HG03457 (cell line): Measurements from ENCODE around the gene THY1.
"Not testable (repeated sequence)": the region's sequence is repeated elsewhere in the genome, so short reads cannot be mapped to it uniquely, and the experiment has no call there.

Experiments used
- ATAC-seq: cut with Tn5 transposase; IDR thresholded peaks from one replicate; pipeline ENCODE4 v1.9.1; 2021; ENCODE audit warnings: moderate number of reproducible peaks; ENCODE audit not compliant: unreplicated experiment

Gene THY1

DNA sequence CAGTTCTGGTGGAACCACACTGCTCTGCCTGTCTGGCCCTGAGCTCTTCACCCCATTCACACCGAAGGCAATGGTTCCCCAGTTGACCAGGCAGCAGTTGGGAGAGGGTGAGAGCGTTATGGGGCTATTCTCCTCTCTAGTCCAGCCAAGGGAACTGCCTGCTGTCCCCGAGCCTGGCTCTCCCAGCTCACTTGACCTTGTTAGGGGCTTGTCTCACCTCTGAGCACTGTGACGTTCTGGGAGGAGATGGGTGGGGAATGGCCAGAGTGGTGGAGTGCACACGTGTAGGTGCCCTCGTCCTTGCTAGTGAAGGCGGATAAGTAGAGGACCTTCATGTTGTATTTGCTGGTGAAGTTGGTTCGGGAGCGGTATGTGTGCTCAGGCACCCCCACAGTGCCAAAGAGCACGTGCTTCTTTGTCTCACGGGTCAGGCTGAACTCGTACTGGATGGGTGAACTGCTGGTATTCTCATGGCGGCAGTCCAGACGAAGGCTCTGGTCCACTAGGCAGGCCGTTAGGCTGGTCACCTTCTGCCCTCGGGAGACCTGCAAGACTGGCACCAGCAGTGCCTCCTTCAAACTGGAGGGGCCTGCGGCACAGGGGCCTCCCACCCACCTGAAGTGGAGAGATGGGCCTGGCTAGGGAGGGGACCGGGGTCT, 3.0 kb downstream of the THY1 start:
- no peak for ATAC-seq

DNA sequence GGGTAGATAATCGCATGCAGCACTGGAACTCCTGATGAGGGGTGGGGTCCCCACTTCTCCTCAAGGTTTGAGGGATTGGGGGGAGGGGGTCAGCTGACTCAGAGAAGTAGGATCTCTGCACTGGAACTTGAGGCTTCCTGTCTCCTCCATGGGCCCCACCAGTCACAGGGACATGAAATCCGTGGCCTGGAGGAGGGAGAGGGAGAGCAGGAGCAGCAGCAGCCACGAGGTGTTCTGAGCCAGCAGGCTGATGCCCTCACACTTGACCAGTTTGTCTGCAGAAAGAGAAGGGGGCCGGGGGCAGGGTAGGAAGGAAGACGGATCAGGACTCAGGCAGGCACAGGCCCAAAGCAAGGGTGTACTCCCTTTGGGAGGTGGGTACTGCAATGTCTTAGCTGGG, 3.7 kb downstream of the THY1 start:
- no peak for ATAC-seq

DNA sequence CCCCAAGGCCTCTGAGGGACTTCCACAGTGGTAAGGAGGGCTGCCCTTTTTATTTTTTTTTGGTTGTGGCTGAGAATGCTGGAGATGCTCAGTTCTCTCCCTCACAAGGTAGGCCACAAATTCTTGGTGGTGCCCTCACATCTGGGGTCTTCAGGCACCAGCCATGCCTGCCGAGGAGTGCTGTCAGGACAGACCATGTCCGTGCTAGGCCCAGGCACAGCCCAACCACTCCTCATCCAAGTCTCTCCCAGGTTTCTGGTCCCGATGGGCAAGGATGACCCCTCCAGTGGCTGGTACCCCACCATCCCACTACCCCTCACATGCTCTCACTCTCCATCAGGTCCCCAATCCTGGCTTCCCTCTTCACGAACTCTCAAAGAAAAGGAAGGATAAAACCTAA, 4.2 kb downstream of the THY1 start:
- ATAC-seq, result no peak

DNA sequence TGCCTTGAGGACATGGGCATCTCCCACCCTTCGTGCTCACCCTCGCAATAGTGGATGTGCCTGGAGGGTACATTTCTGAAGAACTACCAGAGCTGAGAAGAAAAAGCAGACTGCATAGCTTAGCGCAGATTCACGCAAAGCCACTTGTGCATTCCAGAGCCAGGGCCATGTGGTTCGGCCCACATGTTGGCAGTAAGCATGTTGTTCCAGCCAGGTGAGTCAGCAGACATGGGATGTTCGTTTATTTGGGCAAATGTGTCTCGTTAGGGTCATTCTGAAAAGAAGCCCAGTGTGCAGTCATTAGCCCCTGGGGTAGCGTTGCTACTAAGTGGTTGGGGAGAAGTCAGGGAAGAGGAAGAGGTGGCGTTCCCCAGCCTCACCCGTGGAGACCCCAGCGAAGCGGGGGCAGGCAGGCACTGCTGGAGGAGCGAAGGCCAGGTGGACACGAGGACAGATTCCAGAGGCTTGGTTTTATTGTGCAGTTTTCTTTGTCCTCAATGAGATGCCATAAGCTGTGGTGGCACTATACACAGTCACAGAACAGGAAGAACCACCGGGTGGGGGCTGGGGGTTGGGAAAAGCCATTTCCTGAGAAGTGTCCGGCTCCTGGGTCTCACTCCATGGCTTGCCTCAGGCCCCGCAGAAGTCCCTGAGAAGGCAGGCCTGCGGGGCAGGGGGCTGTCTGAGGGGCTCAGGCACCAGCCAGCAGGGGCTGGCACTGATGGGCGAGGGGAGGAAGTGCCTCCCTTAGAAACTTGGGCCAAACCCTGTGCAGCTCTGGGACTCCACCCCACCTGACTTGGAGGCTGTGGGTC, 5.0 kb downstream of the THY1 start:
- no peak for ATAC-seq

DNA sequence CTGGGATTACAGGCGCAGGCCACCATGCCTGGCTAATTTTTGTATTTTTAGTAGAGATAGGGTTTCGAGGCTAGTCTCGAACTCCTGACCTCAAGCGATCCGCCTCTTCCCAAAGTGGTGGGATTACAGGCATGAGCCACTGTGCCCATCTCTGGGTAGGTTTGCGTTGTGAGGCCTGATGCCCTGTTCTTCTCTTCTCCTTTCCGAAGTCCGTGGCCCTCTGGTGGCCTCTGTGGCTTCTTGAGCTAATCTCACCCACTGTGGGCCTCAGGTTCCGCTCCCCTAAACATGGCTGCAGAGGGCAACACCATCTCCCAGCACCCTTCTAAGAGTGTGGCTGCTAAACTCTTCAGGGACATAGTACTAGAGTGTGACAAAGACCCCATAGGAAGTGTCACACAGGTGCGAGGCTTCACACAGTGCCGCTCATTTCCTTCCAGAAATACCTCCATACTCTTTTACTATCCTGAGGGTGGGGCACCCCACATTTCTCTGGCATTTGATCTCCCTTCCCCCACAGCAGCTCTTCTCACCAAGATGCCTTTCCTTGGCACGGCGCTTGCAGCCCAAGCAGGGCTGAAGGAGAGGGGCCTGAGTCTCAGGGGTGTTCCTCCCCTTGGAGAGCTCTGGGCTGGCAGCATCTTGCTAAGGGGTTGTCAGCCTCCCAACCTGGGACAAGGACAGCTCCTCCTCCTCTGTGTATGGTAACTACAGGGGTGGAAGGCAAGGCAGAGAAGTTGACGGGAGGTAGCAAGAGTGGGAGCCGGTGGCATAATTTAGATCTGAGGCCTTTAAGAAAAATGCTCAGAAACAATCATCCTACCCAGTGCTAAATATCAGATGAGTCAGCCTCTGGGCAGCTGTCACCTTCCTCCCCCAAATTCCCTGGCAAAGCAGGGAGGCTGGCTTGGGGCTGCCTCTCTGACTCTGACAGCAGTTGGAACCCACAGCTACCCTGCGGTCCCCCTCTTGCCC, 6.1 kb downstream of the THY1 start:
- no peak for ATAC-seq

DNA sequence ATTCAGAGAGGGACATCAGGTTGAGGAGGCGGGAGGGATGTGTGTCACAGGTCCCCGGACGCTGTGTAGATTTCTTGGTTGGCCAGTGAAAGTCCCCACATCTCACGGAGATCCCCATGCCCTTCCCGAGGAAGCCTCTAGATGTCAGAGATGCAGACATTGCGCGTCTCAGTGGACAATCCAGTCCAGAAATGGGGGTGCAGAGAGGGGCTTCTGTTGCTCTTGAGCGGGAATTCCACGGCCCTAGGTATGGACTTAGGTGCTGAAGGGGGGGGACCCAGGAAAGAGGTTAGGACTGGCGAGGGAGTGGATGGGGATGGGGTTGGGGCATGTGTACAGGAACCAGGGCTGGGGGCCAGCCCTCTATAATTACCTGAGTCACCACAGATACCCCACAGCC, 7.0 kb downstream of the THY1 start:
- ATAC-seq, result no peak

DNA sequence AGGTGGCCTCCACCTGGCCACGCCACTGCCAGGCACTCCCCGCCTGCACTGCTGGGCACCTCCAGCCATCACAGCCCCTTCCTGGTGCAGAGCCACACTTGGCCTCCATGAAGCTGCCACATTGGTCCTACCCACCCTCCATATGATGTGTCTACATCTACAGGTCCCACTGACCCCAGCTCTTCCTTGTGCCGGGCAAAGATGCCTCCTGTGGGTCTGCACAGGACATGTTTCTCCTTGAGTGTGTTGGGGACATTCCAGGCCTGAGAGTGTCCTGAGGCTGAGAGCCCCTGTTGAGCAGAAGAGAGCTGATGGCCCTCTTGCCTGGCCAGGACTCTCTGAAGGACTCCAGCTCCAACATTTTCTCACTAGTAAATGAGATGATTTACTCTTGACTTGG, 7.5 kb downstream of the THY1 start:
- no peak for ATAC-seq

DNA sequence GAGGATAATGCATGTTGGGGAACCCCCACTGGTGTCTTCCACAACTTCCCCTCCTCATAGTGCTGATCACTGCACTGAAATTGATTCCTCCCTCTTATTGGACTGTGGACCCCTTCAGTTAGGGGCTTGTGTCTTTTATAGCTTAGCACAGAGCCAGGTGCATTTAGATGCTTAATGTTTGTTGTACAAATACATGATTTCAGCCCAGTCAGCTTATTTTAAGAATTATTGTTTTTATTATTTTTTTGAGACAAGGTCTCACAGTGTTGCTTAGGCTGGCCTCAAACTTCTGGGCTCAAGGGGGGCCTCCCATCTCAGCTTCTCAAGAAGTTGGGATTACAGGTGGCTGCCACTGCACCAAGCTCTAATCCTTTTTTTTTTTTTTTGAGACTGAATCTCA, 8.2 kb downstream of the THY1 start:
- ATAC-seq, result no peak

DNA sequence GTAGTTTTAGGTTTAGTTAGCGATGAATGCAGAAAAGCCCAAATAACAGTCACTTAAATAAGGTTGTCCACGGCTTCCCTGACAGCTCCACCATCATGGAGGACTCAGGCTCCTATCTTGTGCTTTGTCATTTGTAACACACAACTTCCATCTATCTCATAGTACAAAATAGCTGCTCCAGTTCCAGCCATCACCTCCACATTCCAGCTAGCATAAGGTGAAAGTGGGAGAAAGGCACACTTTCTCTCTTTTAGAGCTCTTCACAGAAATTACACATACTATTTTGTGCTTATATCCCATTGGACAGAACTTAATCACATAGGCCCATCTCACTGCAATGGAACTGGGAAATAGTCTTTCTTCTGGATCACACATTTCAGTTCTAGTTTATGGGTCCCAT, 8.7 kb downstream of the THY1 start:
- no peak for ATAC-seq

DNA sequence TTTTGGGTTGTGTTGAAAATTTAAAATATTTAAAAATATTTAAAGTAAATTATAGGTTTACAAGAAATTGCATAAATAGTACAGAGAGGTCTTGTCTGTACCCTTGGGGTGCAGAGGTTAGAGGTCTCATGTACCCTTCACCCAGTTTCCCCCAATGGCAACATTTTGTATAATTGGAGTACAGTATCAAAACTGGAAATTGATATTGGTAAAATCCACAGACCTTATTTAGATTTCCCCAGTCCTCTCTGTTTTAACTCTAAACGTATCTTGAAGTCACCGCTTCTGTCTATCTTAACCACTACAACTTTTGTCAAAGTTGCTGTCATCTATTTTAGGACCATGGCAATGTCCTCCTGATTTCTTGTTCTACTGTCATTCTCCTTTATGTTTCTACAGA, 10.9 kb downstream of the THY1 start:
- no peak for ATAC-seq

DNA sequence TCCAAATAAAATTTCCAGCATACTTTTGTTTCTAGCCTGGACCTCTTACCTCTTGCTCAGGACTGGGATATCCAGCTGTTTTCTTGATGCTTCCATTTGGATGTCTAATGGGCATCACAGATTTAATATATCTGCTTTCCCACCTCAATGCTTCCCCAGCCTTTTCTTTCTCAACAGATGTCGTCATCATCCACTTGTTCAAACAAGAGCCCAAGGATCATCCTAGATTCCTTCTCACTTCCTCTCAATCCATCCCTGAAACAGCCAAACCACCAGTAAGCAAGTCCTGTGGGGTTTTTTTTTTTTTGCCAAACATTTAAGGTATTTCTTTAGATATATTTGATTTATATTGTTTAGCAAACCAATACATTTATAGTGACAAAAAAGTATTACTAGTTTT, 12.5 kb downstream of the THY1 start:
- no peak for ATAC-seq

DNA sequence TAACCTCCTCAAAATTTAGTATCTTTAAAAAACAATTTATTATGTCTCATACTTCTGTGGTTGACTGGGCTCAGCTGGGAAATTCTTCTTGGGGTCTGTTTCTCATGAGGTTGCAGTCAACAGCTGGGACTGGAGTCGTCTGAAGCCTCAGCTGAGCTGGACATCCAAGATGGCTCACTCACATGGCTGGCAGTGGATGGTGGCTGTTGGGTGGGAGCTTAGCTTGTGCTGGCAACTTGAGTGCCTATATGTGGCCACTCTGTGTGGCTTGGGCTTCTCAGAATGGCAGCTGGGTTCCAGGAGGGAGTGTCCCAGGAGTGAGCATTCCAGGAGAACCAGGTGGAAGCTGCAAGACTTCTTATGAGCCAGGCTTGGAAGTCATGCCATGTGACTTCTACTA, 13.2 kb downstream of the THY1 start:
- ATAC-seq, result no peak

DNA sequence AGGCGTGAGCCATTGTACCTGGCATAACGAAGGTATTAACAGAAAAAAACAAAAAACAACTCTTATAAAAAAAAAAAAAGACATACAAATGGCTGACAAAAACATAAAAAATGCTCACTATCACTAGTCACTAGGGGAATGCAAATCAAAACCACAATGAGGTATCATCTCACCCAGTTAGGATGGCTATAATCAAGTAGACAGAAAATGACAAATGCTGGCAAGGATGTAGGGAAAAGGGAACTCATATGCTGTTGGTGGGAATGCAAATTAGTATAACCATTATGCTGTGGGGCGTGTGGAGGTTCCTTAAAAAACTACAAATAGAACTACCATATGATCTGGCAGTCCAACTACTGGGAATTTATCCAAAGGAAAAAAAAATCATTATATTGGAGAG, 17.0 kb downstream of the THY1 start:
- ATAC-seq, result no peak

DNA sequence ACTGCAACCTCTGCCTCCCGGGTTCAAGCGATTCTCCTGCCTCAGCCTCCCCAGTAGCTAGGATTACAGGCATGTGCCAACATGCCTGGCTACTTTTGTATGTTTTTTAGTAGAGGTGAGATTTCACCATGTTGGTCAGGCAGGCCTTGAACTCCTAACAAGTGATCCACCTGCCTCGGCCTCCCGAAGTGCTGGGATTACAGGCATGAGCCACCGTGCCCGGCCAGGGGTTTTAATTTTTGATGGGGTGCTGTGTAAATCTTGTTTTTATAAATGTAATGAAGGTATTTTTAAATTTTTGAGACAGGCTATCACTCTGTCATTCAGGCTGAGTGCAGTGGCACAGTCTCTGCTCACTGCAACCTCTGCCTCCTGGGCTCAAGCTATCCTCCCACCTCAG, 17.5 kb downstream of the THY1 start:
- not testable (repeated sequence) for ATAC-seq

DNA sequence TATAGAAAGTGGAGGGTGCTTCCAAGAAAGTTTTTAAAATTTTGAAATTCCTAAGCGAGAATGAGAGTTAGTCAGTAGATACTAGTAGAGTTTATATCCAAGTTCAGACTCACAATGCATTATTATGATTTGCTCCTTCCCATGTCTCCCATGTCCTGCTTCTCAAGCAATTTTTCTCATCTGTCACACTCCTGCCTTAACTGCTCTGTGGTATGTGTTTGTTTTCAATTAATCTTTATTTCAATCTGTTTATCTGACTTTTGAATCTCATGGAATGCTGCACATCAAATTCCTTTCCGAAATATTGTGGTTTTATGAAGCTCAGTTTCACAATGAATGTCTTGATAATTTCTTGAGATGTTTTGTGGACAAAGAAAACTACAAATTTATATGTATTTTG, 18.1 kb downstream of the THY1 start:
- ATAC-seq, result no peak

DNA sequence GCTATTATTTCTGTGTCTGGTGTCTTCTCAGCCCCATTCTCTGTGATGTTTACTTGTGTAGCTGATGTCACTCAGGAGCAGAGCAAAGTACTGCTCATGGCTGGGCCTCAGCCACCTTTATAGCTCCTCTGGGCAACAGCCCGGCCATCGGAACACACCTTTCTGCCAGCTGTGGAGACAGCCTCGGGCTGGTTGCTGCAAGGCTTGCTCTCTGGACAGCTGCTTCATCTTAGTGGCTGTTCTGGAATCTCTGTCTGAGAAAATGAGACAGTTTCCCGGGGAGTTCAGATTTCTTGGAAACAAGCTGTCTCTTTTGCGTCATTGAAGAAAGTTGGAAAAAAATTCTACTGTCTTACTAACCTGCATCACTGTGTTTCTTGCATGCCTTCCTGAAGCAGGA, 20.0 kb downstream of the THY1 start:
- ATAC-seq, result no peak

DNA sequence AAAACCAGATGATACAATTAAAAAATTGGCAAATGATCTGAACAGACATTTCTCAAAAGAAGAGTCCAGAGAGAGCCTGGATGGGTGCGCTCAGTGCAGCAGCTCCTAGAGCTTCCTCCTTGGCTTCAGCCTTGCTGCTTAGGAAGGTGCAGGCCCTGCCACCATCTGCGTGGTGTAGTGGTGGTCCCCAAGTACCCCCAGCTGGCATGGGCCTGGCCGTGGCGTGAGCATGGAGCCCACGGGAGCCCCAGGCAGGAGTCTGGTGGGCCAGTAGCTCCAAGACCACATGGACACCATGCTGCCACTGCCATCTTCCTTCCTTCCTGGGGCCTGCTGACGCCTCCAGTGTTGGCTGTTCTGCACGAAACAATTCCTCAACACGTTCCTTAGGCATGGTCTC, 20.5 kb downstream of the THY1 start:
- no peak for ATAC-seq

DNA sequence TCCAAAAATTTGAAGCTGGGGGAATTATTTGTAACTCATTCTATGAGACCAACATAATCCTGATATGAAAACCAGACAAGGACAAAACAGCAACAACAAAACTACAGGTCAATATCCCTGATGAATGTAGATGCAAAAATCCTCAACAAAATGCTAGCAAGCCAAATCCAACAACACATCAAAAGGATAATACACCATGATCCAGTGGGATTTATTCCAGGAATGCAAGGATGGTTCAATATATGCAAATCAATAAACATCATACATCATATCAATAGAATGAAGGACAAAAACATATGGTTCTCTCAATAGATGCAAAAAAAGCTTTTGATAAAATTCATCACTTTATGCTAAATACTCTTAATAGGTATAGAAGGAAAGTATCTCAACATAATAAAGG, 22.1 kb downstream of the THY1 start:
- ATAC-seq, result no peak

DNA sequence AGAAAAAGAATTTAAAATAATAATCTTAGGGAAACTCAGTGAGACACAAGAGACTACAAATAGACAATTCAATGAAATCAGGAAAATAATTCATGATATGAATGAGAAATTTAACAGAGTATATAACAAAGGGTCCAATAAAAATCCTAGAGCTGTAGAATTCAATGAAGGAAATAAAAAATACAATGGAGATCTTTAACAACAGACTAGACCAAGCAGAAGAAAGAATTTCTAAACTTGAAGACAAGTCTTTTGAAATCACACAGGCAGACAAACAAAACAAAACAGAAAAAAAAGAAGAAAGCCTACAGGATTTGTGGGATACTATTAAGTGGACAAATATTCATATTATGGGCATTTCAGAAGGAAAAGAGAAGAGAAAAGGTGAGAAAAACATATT, 25.2 kb downstream of the THY1 start:
- ATAC-seq, result no peak

DNA sequence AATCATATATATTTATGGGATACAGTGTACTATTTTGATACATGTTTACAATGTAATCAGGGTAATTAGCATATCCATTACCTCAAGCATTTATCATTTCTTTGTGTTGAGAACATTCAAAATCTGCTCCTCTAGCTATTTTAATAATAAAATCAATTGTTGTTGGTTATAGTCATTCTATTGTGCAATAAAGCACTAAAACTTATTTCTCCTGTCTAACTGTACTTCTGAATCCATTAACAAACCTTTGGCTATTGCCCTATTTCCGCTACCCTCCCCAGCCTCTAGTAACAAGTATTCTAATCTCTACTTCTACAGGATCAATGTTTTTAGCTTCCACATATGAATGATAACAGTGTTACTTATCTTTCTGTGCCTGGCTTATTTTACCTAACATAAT, 26.1 kb downstream of the THY1 start:
- ATAC-seq, result no peak

DNA sequence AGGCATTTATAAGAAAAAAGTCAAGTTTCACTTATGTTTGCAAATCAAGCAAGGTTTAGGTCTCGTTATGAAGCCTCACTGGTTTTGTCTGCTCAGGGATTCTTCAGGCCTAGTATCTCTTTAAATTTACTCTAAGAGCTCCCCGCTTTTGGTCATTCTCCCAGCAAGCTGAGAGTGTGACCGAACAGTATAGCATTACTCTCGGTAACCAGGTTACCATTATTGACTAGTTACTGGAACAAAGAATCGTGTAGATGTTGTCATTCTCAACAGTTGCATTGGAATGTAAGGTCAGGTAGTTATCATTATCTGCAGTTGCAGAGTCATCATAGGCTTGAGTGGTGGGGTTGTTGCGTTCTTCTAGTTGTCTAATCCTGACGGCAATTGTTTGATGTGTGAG, 31.7 kb downstream of the THY1 start:
- ATAC-seq, result no peak
